HepG2 (cell line): ENCODE measurements around the gene PRRT2. TPM values are rescaled to one million over a fixed set of nuclear protein-coding genes. Genes with fewer than 3 reads are reported as not detected.

Source experiments
- ATAC-seq: fragments of 200-7000 bp; cut with Tn5 transposase; 3 replicates; pipeline ENCODE4 v1.9.1; 2020; ENCODE audit warnings: mild to moderate bottlenecking, moderate library complexity
- BruUV-seq: library from RNA; stranded (reverse); fragments of 400-500 nt; replicated peaks from 2 replicates; lab custom pipeline; 2021; lab: Mats Ljungman, UMichigan
- CTCF ChIA-PET: fragments of 300-600 bp; formaldehyde crosslinking; extraction: SDS; loops from one replicate; lab custom pipeline; 2021; ENCODE audit warnings: low total read pairs, inconsistent platforms, low intra/inter-chr PET ratio; lab: Yijun Ruan, JAX
- POLR2A ChIA-PET: fragments of 350-600 bp; sonication (Branson Sonifier 250); formaldehyde crosslinking; loops from one replicate; lab custom pipeline; 2020; ENCODE audit warnings: antibody characterized with exemption, inconsistent platforms; lab: Yijun Ruan, JAX
- DNase-seq: peaks from one replicate; pipeline ENCODE4 v3.0.0-alpha.2; 2015; ENCODE audit warnings: low spot score
- FAIRE-seq: peaks from 3 replicates; lab custom pipeline; 2011; peaks lifted over from hg19 to GRCh38; lab: Jason Lieb, UNC
- H2AFZ ChIP-seq: one replicate; pipeline ENCODE4 v1.6.1; 2011; ENCODE audit warnings: low read length, inconsistent platforms
- H3K27ac ChIP-seq: fragments of 300-600 bp; 3 replicates; pipeline ENCODE4 v1.8.0; 2011; ENCODE audit warnings: mixed run types, mild to moderate bottlenecking, mixed read lengths, low read length, inconsistent platforms; ENCODE audit not compliant: insufficient read depth; ENCODE audit errors: extremely low read length
- H3K27me3 ChIP-seq, 2 experiments: fragments of 200-600 bp in 1 of 2; 2 replicates in 1 of 2; 3 replicates in 1 of 2; pipeline versions ENCODE4 v1.6.0 to v1.8.0; 2011; ENCODE audit warnings: low read length in 2 of 2, mild to moderate bottlenecking in 2 of 2, moderate library complexity in 2 of 2, inconsistent platforms in 1 of 2; ENCODE audit not compliant: insufficient read depth in 2 of 2, control insufficient read depth in 1 of 2
- H3K36me3 ChIP-seq, 2 experiments: fragments of 200-600 bp in 1 of 2; replicated peaks in 1 of 2; 2 replicates in 1 of 2; 3 replicates in 1 of 2; pipeline versions ENCODE4 v1.5.1 to v1.8.0; 2011; ENCODE audit warnings: low read length in 2 of 2, inconsistent platforms in 1 of 2; ENCODE audit not compliant: insufficient read depth in 2 of 2, control insufficient read depth in 1 of 2
- H3K4me1 ChIP-seq: 2 replicates; pipeline ENCODE4 v1.5.1; 2012; ENCODE audit warnings: low read length, inconsistent platforms; ENCODE audit not compliant: insufficient read depth
- H3K4me2 ChIP-seq: 2 replicates; pipeline ENCODE4 v1.6.0; 2011; ENCODE audit warnings: low read depth, low read length, inconsistent platforms
- H3K4me3 ChIP-seq, 3 experiments: fragments of 200-600 bp in 1 of 3; sonication (generic), shearing (Covaris generic) in 1 of 3; replicated peaks in 1 of 3; 2 replicates each; pipeline ENCODE4 v1.5.1; 2011 to 2016; ENCODE audit warnings: low read length in 3 of 3, inconsistent platforms in 2 of 3, low read depth in 2 of 3, mild to moderate bottlenecking in 2 of 3, control low read depth in 1 of 3, mixed read lengths in 1 of 3; ENCODE audit not compliant: insufficient read depth in 1 of 3
- H3K79me2 ChIP-seq: one replicate; pipeline ENCODE4 v1.6.1; 2011; ENCODE audit warnings: low read length, inconsistent platforms; ENCODE audit not compliant: insufficient read depth
- H3K9ac ChIP-seq: 2 replicates; pipeline ENCODE4 v1.6.0; 2011; ENCODE audit warnings: mild to moderate bottlenecking, low read depth, low read length, inconsistent platforms; ENCODE audit not compliant: insufficient read depth
- H3K9me3 ChIP-seq: 2 replicates; pipeline ENCODE4 v1.5.1; 2012; ENCODE audit warnings: mild to moderate bottlenecking, low read length
- H4K20me1 ChIP-seq: 2 replicates; pipeline ENCODE4 v1.6.0; 2011; ENCODE audit warnings: inconsistent platforms, mild to moderate bottlenecking, low read length, moderate library complexity; ENCODE audit not compliant: insufficient read depth
- AGO2 ChIP-seq: fragments of 200-400 bp; formaldehyde crosslinking; optimal IDR thresholded peaks from 2 replicates; pipeline ENCODE3; 2017; ENCODE audit warnings: mild to moderate bottlenecking, low read depth, low read length, moderate library complexity
- ETV5 ChIP-seq: IDR thresholded peaks from 2 replicates; pipeline ENCODE4 v1.6.1; 2018; ENCODE audit warnings: missing biosample characterization, missing genetic modification reagents, inconsistent platforms, borderline replicate concordance
- FOXA3 ChIP-seq: IDR thresholded peaks from 2 replicates; pipeline ENCODE4 v1.6.1; 2016; ENCODE audit warnings: missing genetic modification reagents, missing compliant biosample characterization
- KLF6 ChIP-seq: IDR thresholded peaks from 2 replicates; pipeline ENCODE4 v1.8.0; 2016; ENCODE audit warnings: missing biosample characterization, missing genetic modification reagents
- PRDM10 ChIP-seq: sonication (generic); formaldehyde crosslinking; IDR thresholded peaks from 2 replicates; pipeline ENCODE4 v1.4.0; 2020; ENCODE audit warnings: low read depth, missing genetic modification reagents
- RAD51 ChIP-seq: fragments of 450-650 bp; IDR thresholded peaks from 2 replicates; pipeline ENCODE4 v1.6.1; 2016; ENCODE audit warnings: borderline replicate concordance
- RFXANK ChIP-seq: IDR thresholded peaks from 2 replicates; pipeline ENCODE4 v1.6.1; 2016
- SAFB2 ChIP-seq: sonication (generic); formaldehyde crosslinking; IDR thresholded peaks from 2 replicates; pipeline ENCODE4 v1.5.1; 2020; ENCODE audit warnings: missing genetic modification reagents, low read depth, mild to moderate bottlenecking, borderline replicate concordance
- STAG1 ChIP-seq: sonication (generic); formaldehyde crosslinking; IDR thresholded peaks from 2 replicates; pipeline ENCODE4 v1.4.0; 2020; ENCODE audit warnings: missing genetic modification reagents
- ZNF253 ChIP-seq: sonication (generic); formaldehyde crosslinking; IDR thresholded peaks from 2 replicates; pipeline ENCODE4 v1.8.0; 2022; ENCODE audit warnings: mild to moderate bottlenecking, missing genetic modification reagents, borderline replicate concordance
- ZNF737 ChIP-seq: sonication (generic); formaldehyde crosslinking; IDR thresholded peaks from 2 replicates; pipeline ENCODE4 v1.5.0; 2020; ENCODE audit warnings: missing genetic modification reagents, mild to moderate bottlenecking, borderline replicate concordance
- WGBS: methylation state at CpG from one replicate; pipeline ENCODE4 v1.1.6; 2017; ENCODE audit warnings: low lambda C conversion rate; 5-methylcytosine and 5-hydroxymethylcytosine counted together
- in situ Hi-C: cut with HindIII; loops from 2 replicates; pipeline ENCODE4 v1.10.0; 2017; ENCODE audit warnings: low pct_unique_long_range_greater_than_20kb; ENCODE audit not compliant: extremely low pct_ligation_motif_present
- intact Hi-C: fragments of 100-400 bp; cut with micrococcal nuclease; formaldehyde crosslinking; loops from one replicate; pipeline ENCODE4 v1.10.0; 2022; ENCODE audit not compliant: unreplicated experiment
- polyA plus RNA-seq, 8 experiments: library from polyadenylated mRNA; depleted of rRNA in 3 of 8; stranded (reverse) in 7 of 8; unstranded in 1 of 8; fragments of >200 nt; fragmentation: Illumina TruSeq in 4 of 8; extraction: Trizol in 4 of 8; gene quantifications; 2 replicates each; pipeline versions ENCODE4 v1.2.1 to v1.2.3, GENCODE V29; 2011 to 2016; ENCODE audit warnings: low read depth in 4 of 8, missing spikeins in 1 of 8, mixed read lengths in 1 of 8; ENCODE audit not compliant: insufficient read depth in 1 of 8
- total RNA-seq, 5 experiments: library from RNA; depleted of rRNA; stranded (reverse); fragments of >200 nt; fragmentation: Illumina TruSeq; extraction: Trizol; gene quantifications; 2 replicates each; pipeline ENCODE4 v1.2.3, GENCODE V29; 2016; ENCODE audit warnings: low read depth in 1 of 5
- TF ChIP-seq, protein P1 (sequence below): sonication (generic); formaldehyde crosslinking; IDR thresholded peaks from 2 replicates; pipeline ENCODE4 v1.4.0; 2020; ENCODE audit warnings: missing genetic modification reagents, low read depth, mild to moderate bottlenecking, borderline replicate concordance

PRRT2 gene
- total and polyA plus RNA-seq, 2 of the 13 experiments (the other 11 are each of a cell fraction or from before 2014, with no cell fraction given), result 0.51 to 1.1 TPM

DNA sequence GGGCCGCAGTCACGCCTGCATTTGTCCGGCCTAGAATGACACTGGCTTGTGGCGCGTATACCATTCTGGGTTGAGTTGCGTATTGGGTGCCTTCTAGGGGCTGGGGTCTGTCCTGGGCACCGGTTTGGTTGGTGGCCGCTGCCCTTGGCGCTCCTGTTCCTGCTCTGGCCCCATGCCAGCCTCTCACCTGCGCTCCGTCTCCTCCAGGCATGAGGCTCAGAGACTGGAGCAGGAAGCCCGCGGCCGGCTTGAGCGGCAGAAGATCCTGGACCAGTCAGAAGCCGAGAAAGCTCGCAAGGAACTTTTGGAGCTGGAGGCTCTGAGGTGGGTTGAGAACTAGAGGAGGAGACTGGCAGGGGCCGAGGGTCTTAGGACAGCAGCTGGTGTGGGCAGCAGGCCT is 33.7 kb downstream of the PRRT2 start:
- H3K4me1 ChIP-seq, result no peaks in the 10 kb centered on the region
- FAIRE-seq, result no peak
- H3K79me2 ChIP-seq, result no peaks in the 10 kb centered on the region
- POLR2A ChIA-PET, result interaction anchor here (1.4 kb wide), 1 partner anchor 19 kb away, joined by 3 read pairs; no protein-coding TSS in a partner anchor
- H3K9me3 ChIP-seq, result no peaks in the 10 kb centered on the region
- no peaks in the 10 kb centered on the region for H4K20me1 ChIP-seq
- H3K4me2 ChIP-seq, result no peak overlapping the region
- H3K27me3 ChIP-seq, result no peaks in the 10 kb centered on the region
- in situ Hi-C loops, result no loop called here
- H3K9ac ChIP-seq, result no peak overlapping the region
- TF ChIP-seq AGO2, result peak; percentile 55
- TF ChIP-seq RAD51, result no peak
- TF ChIP-seq, all 625 proteins: peak for 1
- Histone ChIP-seq H3K36me3 (peaks cover 3% of the 10 kb centered on the region in 2 experiments; a peak in 1 of 5 replicates), H2AFZ (no peak overlapping the region), H3K27ac (no peak overlapping the region), H3K4me3 (no peak overlapping the region)
- ATAC-seq (no peak), DNase-seq (no peak)
- WGBS, result 93% methylated on average over 18 of the region's 18 CpGs
- CTCF ChIA-PET, result no interaction called here
- intact Hi-C loops, result no loop called here
- BruUV-seq, result no TSS peak

- Histone ChIP-seq H3K79me2 (no peaks in the 10 kb centered on the region), H3K4me1 (no peaks in the 10 kb centered on the region), H3K4me3 (no peak overlapping the region), H3K27me3 (no peaks in the 10 kb centered on the region), H4K20me1 (no peaks in the 10 kb centered on the region), H3K9me3 (no peaks in the 10 kb centered on the region), H2AFZ (no peak overlapping the region), H3K36me3 (peaks cover 3% of the 10 kb centered on the region in 2 experiments; a peak in 1 of 5 replicates), H3K9ac (no peak overlapping the region), H3K27ac (no peak overlapping the region), H3K4me2 (no peak overlapping the region)
- POLR2A ChIA-PET, result interaction anchor here (0.6 to 5.0 kb wide), 18 partner anchors 8 to 148 kb away, joined by 3 to 37 read pairs (median 6); partner anchors contain the start of genes CDIPT, KCTD13, MAZ and MVP
- DNase-seq (peak; percentile 65), FAIRE-seq (peak; percentile 58), ATAC-seq (peak; percentile 90)
- WGBS, result 50% methylated on average over 11 of the region's 15 CpGs
- CTCF ChIA-PET, result interaction anchor here (1.1 to 2.1 kb wide), 6 partner anchors 28 to 157 kb away, joined by 3 to 12 read pairs (median 4); partner anchors contain the start of gene MVP
- in situ Hi-C loops (no loop called here), intact Hi-C loops (loop anchor here (1.0 to 2.0 kb wide), 2 partner anchors 32 to 148 kb away; partner anchors contain the start of gene PAGR1)
- BruUV-seq, result no TSS peak
- TF ChIP-seq ETV5 (CRISPR knock-in tag) (peak; percentile 44; the same call in 1 of the 2 replicates), STAG1 (CRISPR knock-in tag) (peak; percentile 94), KLF6 (0 out of 2 replicates have a peak, but pooled peaks have one; percentile 71), FOXA3 (CRISPR knock-in tag) (0 out of 2 replicates have a peak, but pooled peaks have one; percentile 48), SAFB2 (no peak), RFXANK (no peak), PRDM10 (CRISPR knock-in tag) (peak; percentile 66; the same call in 1 of the 2 replicates), ZNF737 (CRISPR knock-in tag) (no peak), ZNF253 (CRISPR knock-in tag) (no peak)
- TF ChIP-seq, protein P1, sequence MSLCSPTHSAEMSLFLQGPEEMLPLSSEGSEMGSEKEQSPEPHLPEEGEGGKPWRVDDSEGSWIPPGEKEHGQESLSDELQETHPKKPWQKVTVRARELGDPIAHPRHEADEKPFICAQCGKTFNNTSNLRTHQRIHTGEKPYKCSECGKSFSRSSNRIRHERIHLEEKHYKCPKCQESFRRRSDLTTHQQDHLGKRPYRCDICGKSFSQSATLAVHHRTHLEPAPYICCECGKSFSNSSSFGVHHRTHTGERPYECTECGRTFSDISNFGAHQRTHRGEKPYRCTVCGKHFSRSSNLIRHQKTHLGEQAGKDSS, result peak; percentile 92; the same call in 1 of the 2 replicates
These were observed 36.7 kb downstream of the PRRT2 start for GRCh38 chr16:29848420-29849297.
